H1 (cell line): ENCODE data around the gene LAMP5. TPM values are rescaled to one million over a fixed set of nuclear protein-coding genes. Genes with fewer than 3 reads are reported as not detected.

Experiments used
- JUN ChIP-seq: IDR thresholded peaks from 2 replicates; pipeline ENCODE4 v1.6.1; 2011; ENCODE audit warnings: low read depth, mild to moderate bottlenecking, improper control_type of control experiment, low read length
- YY1 ChIP-seq: IDR thresholded peaks from 2 replicates; pipeline ENCODE4 v1.6.1; 2011; ENCODE audit warnings: low read depth, mild to moderate bottlenecking, low read length
- polyA plus RNA-seq, 7 experiments: library from polyadenylated mRNA; depleted of rRNA in 3 of 7; stranded (reverse) in 5 of 7; unstranded in 2 of 7; fragments of >200 nt in 5 of 7; fragments of 200-250 nt in 2 of 7; gene quantifications; 1 replicate in 5 of 7; 2 replicates in 1 of 7; 4 replicates in 1 of 7; pipeline versions ENCODE4 v1.2.1 to v1.2.3, GENCODE V29; 2011 to 2013; ENCODE audit warnings: missing spikeins in 2 of 7, mixed read lengths in 2 of 7
- total RNA-seq: library from RNA; stranded (reverse); fragmentation: NEBNext Ultra II Directional; extraction: Animal tissue kit (Norgen Biotek cat#: 25700); gene quantifications from 2 replicates; pipeline ENCODE4 v1.2.1, GENCODE V29; 2021

Gene LAMP5
- total and polyA plus RNA-seq, 2 of the 8 experiments (the other 6 are each of a cell fraction or from before 2014, with no cell fraction given) = 0.22 to 1.9 TPM

GRCh38 chr20:9499126-9499899, 15.1 kb upstream of the LAMP5 start (continued):
- TF ChIP-seq YY1 = no peak
- no peak for TF ChIP-seq JUN
